GM23338 (cell line): ENCODE results near the gene SC5D. TPM values are rescaled to one million over a fixed set of nuclear protein-coding genes. Genes with fewer than 3 reads are reported as not detected.

ENCODE experiments used
- ATAC-seq: fragments of 200-7000 bp; cut with Tn5 transposase; 3 replicates; pipeline ENCODE4 v1.9.1; 2020
- DNase-seq: peaks from one replicate; pipeline ENCODE4 v3.0.0-alpha.2; 2015; ENCODE audit warnings: low spot score
- H2AFZ ChIP-seq: fragments of 200-600 bp; sonication (generic); 2 replicates; pipeline ENCODE4 v1.8.0; 2016; ENCODE audit warnings: antibody characterized with exemption, mild to moderate bottlenecking, moderate library complexity
- H3F3A ChIP-seq: fragments of 200-600 bp; sonication (generic); replicated peaks from 2 replicates; pipeline ENCODE4 v1.8.0; 2017; ENCODE audit warnings: antibody characterized with exemption, mixed run types, low read depth
- H3K27ac ChIP-seq: fragments of 200-600 bp; sonication (generic); 2 replicates; pipeline ENCODE4 v1.6.1; 2016; ENCODE audit warnings: low read depth
- H3K27me3 ChIP-seq: fragments of 200-600 bp; sonication (generic); 2 replicates; pipeline ENCODE4 v1.8.0; 2016; ENCODE audit warnings: mild to moderate bottlenecking, mixed run types, moderate library complexity; ENCODE audit not compliant: insufficient read depth
- H3K36me3 ChIP-seq: fragments of 200-600 bp; sonication (generic); 2 replicates; pipeline ENCODE4 v1.8.0; 2016; ENCODE audit warnings: mild to moderate bottlenecking; ENCODE audit not compliant: insufficient read depth
- H3K4me1 ChIP-seq: fragments of 200-600 bp; sonication (generic); 2 replicates; pipeline ENCODE4 v1.8.0; 2016; ENCODE audit warnings: mild to moderate bottlenecking, moderate library complexity; ENCODE audit not compliant: insufficient read depth
- H3K4me2 ChIP-seq: fragments of 200-600 bp; sonication (generic); 2 replicates; pipeline ENCODE4 v1.7.1; 2017; ENCODE audit warnings: mixed run types
- H3K4me3 ChIP-seq: fragments of 200-600 bp; sonication (generic); 2 replicates; pipeline ENCODE4 v1.6.1; 2016; ENCODE audit warnings: mixed run types
- H3K79me2 ChIP-seq: fragments of 200-600 bp; sonication (generic); replicated peaks from 2 replicates; pipeline ENCODE4 v1.8.0; 2017; ENCODE audit warnings: mild to moderate bottlenecking; ENCODE audit not compliant: insufficient read depth
- H3K9me2 ChIP-seq: fragments of 200-600 bp; sonication (generic); 2 replicates; pipeline ENCODE4 v1.8.0; 2017; ENCODE audit not compliant: insufficient read depth
- H4K20me1 ChIP-seq: fragments of 200-600 bp; sonication (generic); replicated peaks from 2 replicates; pipeline ENCODE4 v1.8.0; 2017; ENCODE audit warnings: mild to moderate bottlenecking; ENCODE audit not compliant: insufficient read depth
- H3K27ac Mint-ChIP-seq: 2 replicates; pipeline ENCODE4 v1.8.0; 2020; ENCODE audit warnings: inconsistent platforms, mild to moderate bottlenecking, moderate library complexity, mixed read lengths
- H3K27me3 Mint-ChIP-seq: 3 replicates; pipeline ENCODE4 v1.8.0; 2022; ENCODE audit warnings: low read depth, mild to moderate bottlenecking, moderate library complexity, mixed read lengths, inconsistent platforms; ENCODE audit not compliant: insufficient read depth, poor library complexity
- H3K36me3 Mint-ChIP-seq: 3 replicates; pipeline ENCODE4 v1.8.0; 2021; ENCODE audit warnings: low read depth, mild to moderate bottlenecking, inconsistent platforms, moderate library complexity, mixed read lengths
- H3K4me1 Mint-ChIP-seq: 3 replicates; pipeline ENCODE4 v1.8.0; 2020; ENCODE audit warnings: mild to moderate bottlenecking, inconsistent platforms, mixed read lengths
- H3K4me3 Mint-ChIP-seq: 3 replicates; pipeline ENCODE4 v1.8.0; 2021; ENCODE audit warnings: moderate library complexity, mild to moderate bottlenecking, inconsistent platforms, mixed read lengths
- H3K9me3 Mint-ChIP-seq: 3 replicates; pipeline ENCODE4 v1.8.0; 2020; ENCODE audit warnings: moderate library complexity, mild to moderate bottlenecking, inconsistent platforms, mixed read lengths
- CREB1 ChIP-seq: fragments of 250-450 bp; sonication (Bioruptor Pico); IDR thresholded peaks from 2 replicates; pipeline ENCODE4 v1.5.0; 2020; ENCODE audit warnings: low read depth, mild to moderate bottlenecking, moderate library complexity
- EZH2 ChIP-seq: fragments of 200-600 bp; sonication (generic); IDR thresholded peaks from one replicate; pipeline ENCODE4 v1.8.0; 2017; ENCODE audit warnings: antibody characterized with exemption, mild to moderate bottlenecking, low read depth; ENCODE audit not compliant: unreplicated experiment
- EZH2phosphoT487 ChIP-seq: fragments of 200-600 bp; sonication (generic); IDR thresholded peaks from one replicate; pipeline ENCODE4 v1.8.1; 2018; ENCODE audit warnings: antibody characterized with exemption; ENCODE audit not compliant: unreplicated experiment
- JUNB ChIP-seq: IDR thresholded peaks from one replicate; pipeline ENCODE4 v1.6.1; 2016; ENCODE audit warnings: antibody characterized with exemption; ENCODE audit not compliant: unreplicated experiment
- NANOG ChIP-seq: IDR thresholded peaks from 2 replicates; pipeline ENCODE4 v1.6.1; 2016; ENCODE audit warnings: antibody characterized with exemption, borderline replicate concordance
- POLR2AphosphoS5 ChIP-seq: IDR thresholded peaks from 2 replicates; pipeline ENCODE4 v1.6.1; 2016; ENCODE audit warnings: antibody characterized with exemption, low read depth
- REST ChIP-seq: IDR thresholded peaks from one replicate; pipeline ENCODE4 v1.6.1; 2018; ENCODE audit warnings: antibody characterized with exemption; ENCODE audit not compliant: unreplicated experiment
- STAT1 ChIP-seq: IDR thresholded peaks from one replicate; pipeline ENCODE4 v1.6.1; 2016; ENCODE audit warnings: antibody characterized with exemption; ENCODE audit not compliant: unreplicated experiment
- ZNF462 ChIP-seq: fragments of 250-450 bp; sonication (Bioruptor Pico); IDR thresholded peaks from 2 replicates; pipeline ENCODE4 v1.5.0; 2020; ENCODE audit warnings: mild to moderate bottlenecking, moderate library complexity
- polyA plus RNA-seq: library from polyadenylated mRNA; unstranded; fragments of >200 nt; fragmentation: Nextera tagmentation; extraction: Ambion mirVana; gene quantifications from 2 replicates; pipeline ENCODE4 v1.2.1, GENCODE V29; 2016
- total RNA-seq: library from RNA; depleted of rRNA; stranded (reverse); fragments of >200 nt; shearing (Covaris generic); gene quantifications from 2 replicates; pipeline ENCODE4 v1.2.3, GENCODE V29; 2014
- TF ChIP-seq, protein P1 (sequence below): IDR thresholded peaks from 2 replicates; pipeline ENCODE4 v1.6.1; 2016; ENCODE audit warnings: antibody characterized with exemption

SC5D gene
- total and polyA plus RNA-seq, 2 experiments from 2014 or later = 79.0 to 138 TPM

- H3K4me3 ChIP-seq = no peak overlapping the region
- ATAC-seq = no peak
- no peaks in the 10 kb centered on the region for H3K36me3 Mint-ChIP-seq
Measured at GRCh38 chr11:121341609-121342008, 49.0 kb downstream of the SC5D start.

More at GRCh38 chr11:121341609-121342008, 49.0 kb downstream of the SC5D start:
- H3K9me2 ChIP-seq = 0 out of 2 replicates have a peak, but pooled peaks cover 7% of the 10 kb centered on the region
- Mint-ChIP-seq H3K9me3 (no peaks in the 10 kb centered on the region), H3K27ac (no peak overlapping the region), H3K4me1 (no peaks in the 10 kb centered on the region; the same call in 2 of the 3 replicates), H3K27me3 (peaks cover 2% of the 10 kb centered on the region), H3K4me3 (no peak overlapping the region)
- no peaks in the 10 kb centered on the region for H3K27me3 ChIP-seq
- no peaks in the 10 kb centered on the region for H4K20me1 ChIP-seq
- no peak overlapping the region for H3K4me2 ChIP-seq
- TF ChIP-seq, protein P1, sequence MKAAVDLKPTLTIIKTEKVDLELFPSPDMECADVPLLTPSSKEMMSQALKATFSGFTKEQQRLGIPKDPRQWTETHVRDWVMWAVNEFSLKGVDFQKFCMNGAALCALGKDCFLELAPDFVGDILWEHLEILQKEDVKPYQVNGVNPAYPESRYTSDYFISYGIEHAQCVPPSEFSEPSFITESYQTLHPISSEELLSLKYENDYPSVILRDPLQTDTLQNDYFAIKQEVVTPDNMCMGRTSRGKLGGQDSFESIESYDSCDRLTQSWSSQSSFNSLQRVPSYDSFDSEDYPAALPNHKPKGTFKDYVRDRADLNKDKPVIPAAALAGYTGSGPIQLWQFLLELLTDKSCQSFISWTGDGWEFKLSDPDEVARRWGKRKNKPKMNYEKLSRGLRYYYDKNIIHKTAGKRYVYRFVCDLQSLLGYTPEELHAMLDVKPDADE = no peak
- TF ChIP-seq POLR2AphosphoS5 = no peak
- TF ChIP-seq ZNF462 (CRISPR knock-in tag) = no peak
- TF ChIP-seq CREB1 (CRISPR knock-in tag) = no peak
- TF ChIP-seq NANOG = no peak
- TF ChIP-seq EZH2phosphoT487 = no peak
- no peak for TF ChIP-seq EZH2
- no peak for TF ChIP-seq REST
- no peak for TF ChIP-seq JUNB
- TF ChIP-seq STAT1 = no peak
- H3K27ac ChIP-seq = no peak overlapping the region
- H3K36me3 ChIP-seq = no peaks in the 10 kb centered on the region
- no peaks in the 10 kb centered on the region for H3K4me1 ChIP-seq
- H3K79me2 ChIP-seq = no peaks in the 10 kb centered on the region
- no peaks in the 10 kb centered on the region for H3F3A ChIP-seq
- H2AFZ ChIP-seq = no peak overlapping the region
- no peak for DNase-seq
